ENCODE results near the gene SSTR3. TPM values are rescaled to one million over a fixed set of nuclear protein-coding genes. Genes with fewer than 3 reads are reported as not detected.

SSTR3 gene
- total RNA-seq, 1 experiment from 2014 or later, result 0.08 TPM

DNA sequence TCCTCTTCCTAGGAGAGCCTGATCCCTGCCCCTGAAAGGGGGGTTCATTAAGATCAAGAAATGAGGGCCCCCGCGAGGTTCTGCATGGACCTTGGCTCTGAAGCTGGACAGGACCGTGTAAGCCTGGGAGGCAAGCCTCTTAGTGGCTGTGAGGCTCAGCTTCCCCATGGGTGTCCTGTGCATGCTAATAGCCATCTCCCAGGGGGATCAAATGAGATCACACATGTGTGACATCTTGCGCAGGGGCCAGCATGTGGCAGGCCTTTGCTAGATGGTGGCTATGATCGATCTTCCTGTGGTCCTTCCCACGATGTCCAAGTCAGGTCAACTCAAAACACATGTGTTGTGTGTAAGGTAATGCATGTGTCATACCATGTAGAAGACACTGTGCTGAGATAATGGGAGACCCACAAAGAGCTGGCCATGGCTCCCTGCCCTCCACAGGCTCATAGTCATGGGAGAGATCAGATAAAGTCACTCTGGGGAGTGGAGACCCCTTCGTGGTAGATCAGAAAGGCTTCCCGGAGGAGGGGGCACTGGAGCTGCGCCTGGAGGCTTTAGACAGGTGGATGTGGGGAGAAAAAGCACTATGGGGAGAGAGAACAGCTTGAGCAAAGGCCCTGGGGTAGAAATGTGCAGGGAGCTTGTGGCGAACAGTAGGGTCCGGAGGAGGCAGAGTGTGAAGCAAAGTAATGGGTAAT, 28.1 kb upstream of the SSTR3 start:
- in situ Hi-C loops (cut with HindIII; ENCODE audit: low pct_unique_long_range_greater_than_20kb, low sequenced_read_pairs), result no loop called here
- Histone ChIP-seq H3K27ac (ENCODE audit: low read length) (no peak overlapping the region), H3K4me3 (ENCODE audit: low read depth in 2 of 2, low read length in 2 of 2) (no peak overlapping the region), H3K9me3 (ENCODE audit: control insufficient read depth, insufficient read depth, low read depth, low read length) (no peaks in the 10 kb centered on the region), H3K4me1 (ENCODE audit: control insufficient read depth, insufficient read depth, low read length) (peaks cover 4% of the 10 kb centered on the region; the same call in 1 of the 2 replicates), H3K36me3 (ENCODE audit: control insufficient read depth, insufficient read depth, low read length) (0 out of 2 replicates have a peak, but pooled peaks cover 2% of the 10 kb centered on the region), H3K27me3 (ENCODE audit: control insufficient read depth, insufficient read depth, low read length) (no peaks in the 10 kb centered on the region)
- BruUV-seq (replicated peaks), result no TSS peak
- ATAC-seq (no peak), DNase-seq (ENCODE audit: low read depth, low spot score) (no peak)
- intact Hi-C loops (cut with micrococcal nuclease; ENCODE audit: unreplicated experiment), result no loop called here
- ChIA-PET CTCF (interaction anchor here (0.7 kb wide), 1 partner anchor 11 kb away, joined by 3 read pairs; no protein-coding TSS in a partner anchor), POLR2A (interaction anchor here (0.5 kb wide), 2 partner anchors 12 kb away, joined by 7 read pairs; no protein-coding TSS in a partner anchor)
- no peak for TF ChIP-seq TCF7L2 (IDR thresholded peaks at IDR 0.05; ENCODE audit: low read depth, low read length)
- TF ChIP-seq, protein P1, sequence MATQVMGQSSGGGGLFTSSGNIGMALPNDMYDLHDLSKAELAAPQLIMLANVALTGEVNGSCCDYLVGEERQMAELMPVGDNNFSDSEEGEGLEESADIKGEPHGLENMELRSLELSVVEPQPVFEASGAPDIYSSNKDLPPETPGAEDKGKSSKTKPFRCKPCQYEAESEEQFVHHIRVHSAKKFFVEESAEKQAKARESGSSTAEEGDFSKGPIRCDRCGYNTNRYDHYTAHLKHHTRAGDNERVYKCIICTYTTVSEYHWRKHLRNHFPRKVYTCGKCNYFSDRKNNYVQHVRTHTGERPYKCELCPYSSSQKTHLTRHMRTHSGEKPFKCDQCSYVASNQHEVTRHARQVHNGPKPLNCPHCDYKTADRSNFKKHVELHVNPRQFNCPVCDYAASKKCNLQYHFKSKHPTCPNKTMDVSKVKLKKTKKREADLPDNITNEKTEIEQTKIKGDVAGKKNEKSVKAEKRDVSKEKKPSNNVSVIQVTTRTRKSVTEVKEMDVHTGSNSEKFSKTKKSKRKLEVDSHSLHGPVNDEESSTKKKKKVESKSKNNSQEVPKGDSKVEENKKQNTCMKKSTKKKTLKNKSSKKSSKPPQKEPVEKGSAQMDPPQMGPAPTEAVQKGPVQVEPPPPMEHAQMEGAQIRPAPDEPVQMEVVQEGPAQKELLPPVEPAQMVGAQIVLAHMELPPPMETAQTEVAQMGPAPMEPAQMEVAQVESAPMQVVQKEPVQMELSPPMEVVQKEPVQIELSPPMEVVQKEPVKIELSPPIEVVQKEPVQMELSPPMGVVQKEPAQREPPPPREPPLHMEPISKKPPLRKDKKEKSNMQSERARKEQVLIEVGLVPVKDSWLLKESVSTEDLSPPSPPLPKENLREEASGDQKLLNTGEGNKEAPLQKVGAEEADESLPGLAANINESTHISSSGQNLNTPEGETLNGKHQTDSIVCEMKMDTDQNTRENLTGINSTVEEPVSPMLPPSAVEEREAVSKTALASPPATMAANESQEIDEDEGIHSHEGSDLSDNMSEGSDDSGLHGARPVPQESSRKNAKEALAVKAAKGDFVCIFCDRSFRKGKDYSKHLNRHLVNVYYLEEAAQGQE (IDR thresholded peaks at IDR 0.05; ENCODE audit: insufficient read depth in 1 of 2, low read depth in 2 of 2, low read length in 1 of 2), result no peak
- TF ChIP-seq SIN3A (IDR thresholded peaks at IDR 0.05; ENCODE audit: borderline replicate concordance, insufficient read depth, low read depth, low read length), result no peak
- TF ChIP-seq POLR2AphosphoS5 (IDR thresholded peaks at IDR 0.05; ENCODE audit: low read depth, low read length), result no peak
- TF ChIP-seq, protein P2, sequence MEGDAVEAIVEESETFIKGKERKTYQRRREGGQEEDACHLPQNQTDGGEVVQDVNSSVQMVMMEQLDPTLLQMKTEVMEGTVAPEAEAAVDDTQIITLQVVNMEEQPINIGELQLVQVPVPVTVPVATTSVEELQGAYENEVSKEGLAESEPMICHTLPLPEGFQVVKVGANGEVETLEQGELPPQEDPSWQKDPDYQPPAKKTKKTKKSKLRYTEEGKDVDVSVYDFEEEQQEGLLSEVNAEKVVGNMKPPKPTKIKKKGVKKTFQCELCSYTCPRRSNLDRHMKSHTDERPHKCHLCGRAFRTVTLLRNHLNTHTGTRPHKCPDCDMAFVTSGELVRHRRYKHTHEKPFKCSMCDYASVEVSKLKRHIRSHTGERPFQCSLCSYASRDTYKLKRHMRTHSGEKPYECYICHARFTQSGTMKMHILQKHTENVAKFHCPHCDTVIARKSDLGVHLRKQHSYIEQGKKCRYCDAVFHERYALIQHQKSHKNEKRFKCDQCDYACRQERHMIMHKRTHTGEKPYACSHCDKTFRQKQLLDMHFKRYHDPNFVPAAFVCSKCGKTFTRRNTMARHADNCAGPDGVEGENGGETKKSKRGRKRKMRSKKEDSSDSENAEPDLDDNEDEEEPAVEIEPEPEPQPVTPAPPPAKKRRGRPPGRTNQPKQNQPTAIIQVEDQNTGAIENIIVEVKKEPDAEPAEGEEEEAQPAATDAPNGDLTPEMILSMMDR (IDR thresholded peaks at IDR 0.05), result no peak

DNA sequence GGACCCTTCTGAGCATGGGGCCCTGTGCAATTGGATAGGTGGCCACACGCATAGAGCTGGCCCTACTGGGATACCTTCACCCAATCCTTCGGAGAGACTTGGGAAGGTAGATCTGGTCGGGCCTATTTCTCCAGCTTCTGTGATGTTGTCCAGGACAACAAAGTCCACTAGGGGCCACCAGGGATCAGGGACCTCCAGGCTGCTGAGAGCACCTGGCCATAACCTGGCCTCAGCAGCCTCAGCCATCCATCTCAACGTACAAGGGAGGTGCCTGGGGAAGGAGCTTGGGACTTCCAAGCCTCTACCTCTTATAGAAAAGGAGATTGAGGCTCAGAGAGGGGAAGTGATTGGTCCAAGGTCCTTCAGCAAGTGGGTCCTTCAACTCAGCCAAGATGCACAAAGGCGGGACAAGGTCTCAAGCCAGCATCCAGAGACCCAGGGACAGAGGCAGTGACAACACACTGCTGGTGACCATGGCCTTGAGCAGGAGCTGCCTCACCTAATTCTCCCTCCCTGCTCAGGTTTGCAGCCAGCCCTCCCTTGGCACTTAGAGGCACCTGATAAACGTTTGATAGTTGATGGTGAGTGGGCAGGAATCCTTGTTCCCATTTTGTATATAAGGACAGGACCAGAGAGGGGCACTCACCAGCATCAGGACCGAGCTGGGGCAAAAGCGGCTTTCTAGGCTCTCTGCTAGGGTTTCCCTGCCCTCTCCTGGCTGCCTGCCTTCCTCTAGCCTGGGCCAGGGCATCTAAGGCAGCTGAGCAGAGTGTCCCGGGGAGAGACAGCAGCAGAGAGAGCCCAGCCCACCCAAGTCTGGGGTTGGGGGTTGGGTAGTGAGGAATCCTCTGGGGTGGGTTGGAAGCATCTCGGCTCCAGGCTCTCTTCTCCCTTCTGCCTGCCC, 27.3 kb upstream of the SSTR3 start:
- in situ Hi-C loops (cut with HindIII; ENCODE audit: low pct_unique_long_range_greater_than_20kb, low sequenced_read_pairs), result no loop called here
- TF ChIP-seq TCF7L2 (IDR thresholded peaks at IDR 0.05; ENCODE audit: low read depth, low read length) (no peak), POLR2AphosphoS5 (IDR thresholded peaks at IDR 0.05; ENCODE audit: low read depth, low read length) (no peak), SIN3A (IDR thresholded peaks at IDR 0.05; ENCODE audit: borderline replicate concordance, insufficient read depth, low read depth, low read length) (no peak)
- TF ChIP-seq, protein P1 (IDR thresholded peaks at IDR 0.05; ENCODE audit: insufficient read depth in 1 of 2, low read depth in 2 of 2, low read length in 1 of 2), result no peak
- TF ChIP-seq, protein P2 (IDR thresholded peaks at IDR 0.05), result no peak

More for the DNA sequence above, 27.3 kb upstream of the SSTR3 start:
- POLR2A ChIA-PET, result interaction anchor here (0.5 kb wide), 1 partner anchor 12 kb away, joined by 7 read pairs; no protein-coding TSS in a partner anchor
- ATAC-seq (no peak), DNase-seq (ENCODE audit: low read depth, low spot score) (no peak)
- no TSS peak for BruUV-seq (replicated peaks)
- intact Hi-C loops (cut with micrococcal nuclease; ENCODE audit: unreplicated experiment), result no loop called here
- CTCF ChIA-PET, result interaction anchor here (0.7 kb wide), 1 partner anchor 11 kb away, joined by 3 read pairs; no protein-coding TSS in a partner anchor
- no peak overlapping the region for H3K27ac ChIP-seq (ENCODE audit: low read length)
- H3K4me1 ChIP-seq (ENCODE audit: control insufficient read depth, insufficient read depth, low read length), result peaks cover 4% of the 10 kb centered on the region; the same call in 1 of the 2 replicates
- H3K36me3 ChIP-seq (ENCODE audit: control insufficient read depth, insufficient read depth, low read length), result 0 out of 2 replicates have a peak, but pooled peaks cover 2% of the 10 kb centered on the region
- H3K4me3 ChIP-seq (ENCODE audit: low read depth in 2 of 2, low read length in 2 of 2), result no peak overlapping the region
- no peaks in the 10 kb centered on the region for H3K27me3 ChIP-seq (ENCODE audit: control insufficient read depth, insufficient read depth, low read length)
- H3K9me3 ChIP-seq (ENCODE audit: control insufficient read depth, insufficient read depth, low read depth, low read length), result no peaks in the 10 kb centered on the region

Measured in Panc1 (cell line).